CD14-positive monocyte (primary cell): Measurements from ENCODE around the gene AVL9. TPM values are rescaled to one million over a fixed set of nuclear protein-coding genes. Genes with fewer than 3 reads are reported as not detected.

Experiments
- DNase-seq, 3 donors: peaks; one replicate each; pipeline ENCODE4 v3.0.0-alpha.2; 2011 to 2022
- H2AFZ ChIP-seq: 2 replicates; pipeline ENCODE4 v1.6.0; 2012; ENCODE audit warnings: mild to moderate bottlenecking, low read depth, low read length, inconsistent platforms; ENCODE audit not compliant: insufficient read depth, poor library complexity, severe bottlenecking
- H3K27ac ChIP-seq, 2 donors: 1 replicate in 1 of 2; 2 replicates in 1 of 2; pipeline ENCODE4 v1.5.1; 2012 to 2013; ENCODE audit warnings: low read length in 2 of 2, control low read depth in 1 of 2, inconsistent platforms in 1 of 2, low read depth in 1 of 2, mild to moderate bottlenecking in 1 of 2
- H3K27me3 ChIP-seq, 2 donors: one replicate each; pipeline versions ENCODE4 v1.6.0 to v1.6.1; 2011 to 2013; ENCODE audit warnings: low read length in 2 of 2; ENCODE audit not compliant: control insufficient read depth in 2 of 2, insufficient read depth in 2 of 2
- H3K36me3 ChIP-seq, 2 donors: replicated peaks in 1 of 2; 1 replicate in 1 of 2; 2 replicates in 1 of 2; pipeline versions ENCODE4 v1.5.1 to v1.6.1; 2012 to 2013; ENCODE audit warnings: low read length in 2 of 2, control low read depth in 1 of 2, inconsistent platforms in 1 of 2, mild to moderate bottlenecking in 1 of 2; ENCODE audit not compliant: insufficient read depth in 2 of 2, control insufficient read depth in 1 of 2
- H3K4me1 ChIP-seq, 2 donors: 1 replicate in 1 of 2; 2 replicates in 1 of 2; pipeline versions ENCODE4 v1.5.1 to v1.6.1; 2012 to 2013; ENCODE audit warnings: low read length in 2 of 2, control low read depth in 1 of 2, inconsistent platforms in 1 of 2, mild to moderate bottlenecking in 1 of 2, moderate library complexity in 1 of 2; ENCODE audit not compliant: insufficient read depth in 2 of 2, control insufficient read depth in 1 of 2
- H3K4me2 ChIP-seq: replicated peaks from 2 replicates; pipeline ENCODE3; 2012; ENCODE audit warnings: low read length, moderate library complexity, mild to moderate bottlenecking; ENCODE audit not compliant: poor library complexity, severe bottlenecking; ENCODE audit errors: extremely low read depth
- H3K4me3 ChIP-seq, 3 experiments: fragments of 200-600 bp in 1 of 3; sonication (generic) in 1 of 3; replicated peaks in 1 of 3; 1 replicate in 2 of 3; 2 replicates in 1 of 3; pipeline ENCODE4 v1.5.1; 2011 to 2013; ENCODE audit warnings: low read length in 3 of 3, mild to moderate bottlenecking in 3 of 3, control low read depth in 2 of 3, low read depth in 2 of 3, inconsistent platforms in 1 of 3, moderate library complexity in 1 of 3
- H3K79me2 ChIP-seq: 2 replicates; pipeline ENCODE4 v1.6.0; 2012; ENCODE audit warnings: mild to moderate bottlenecking, control low read depth, inconsistent platforms, low read length, moderate library complexity; ENCODE audit not compliant: insufficient read depth
- H3K9ac ChIP-seq: 2 replicates; pipeline ENCODE4 v1.6.0; 2017; ENCODE audit warnings: low read length, mild to moderate bottlenecking; ENCODE audit not compliant: insufficient read depth, poor library complexity, severe bottlenecking
- H3K9me3 ChIP-seq, 2 donors: replicated peaks in 1 of 2; 1 replicate in 1 of 2; 2 replicates in 1 of 2; pipeline versions ENCODE4 v1.5.1 to v1.6.1; 2012 to 2013; ENCODE audit warnings: low read length in 2 of 2, control low read depth in 1 of 2; ENCODE audit not compliant: control insufficient read depth in 1 of 2, insufficient read depth in 1 of 2
- H4K20me1 ChIP-seq: 2 replicates; pipeline ENCODE4 v1.6.0; 2012; ENCODE audit warnings: mild to moderate bottlenecking, low read length, control low read depth, moderate library complexity; ENCODE audit not compliant: insufficient read depth
- H3K27ac Mint-ChIP-seq, 7 donors: one replicate each; pipeline ENCODE4 v1.8.0; 2020; ENCODE audit warnings: mild to moderate bottlenecking in 7 of 7, mixed read lengths in 7 of 7, moderate library complexity in 6 of 7, inconsistent platforms in 2 of 7
- H3K27me3 Mint-ChIP-seq, 3 donors: one replicate each; pipeline ENCODE4 v1.8.0; 2021 to 2022; ENCODE audit warnings: low read depth in 3 of 3, mild to moderate bottlenecking in 3 of 3, mixed read lengths in 3 of 3, moderate library complexity in 3 of 3, inconsistent platforms in 1 of 3
- H3K36me3 Mint-ChIP-seq, 2 donors: one replicate each; pipeline ENCODE4 v1.8.0; 2020; ENCODE audit warnings: mixed read lengths in 2 of 2, inconsistent platforms in 1 of 2, mild to moderate bottlenecking in 1 of 2
- H3K4me1 Mint-ChIP-seq: one replicate; pipeline ENCODE4 v1.8.0; 2020; ENCODE audit warnings: mild to moderate bottlenecking, mixed read lengths
- H3K4me3 Mint-ChIP-seq, 2 donors: one replicate each; pipeline ENCODE4 v1.8.0; 2020; ENCODE audit warnings: mild to moderate bottlenecking in 2 of 2, mixed read lengths in 2 of 2, moderate library complexity in 1 of 2
- H3K9me3 Mint-ChIP-seq, 7 donors: one replicate each; pipeline ENCODE4 v1.8.0; 2020 to 2022; ENCODE audit warnings: mixed read lengths in 7 of 7, mild to moderate bottlenecking in 6 of 7, moderate library complexity in 6 of 7, inconsistent platforms in 2 of 7
- CTCF ChIP-seq: fragments of 200-600 bp; IDR thresholded peaks from one replicate; pipeline ENCODE4 v1.8.0; 2022; ENCODE audit warnings: antibody characterized with exemption, mild to moderate bottlenecking
- WGBS: methylation state at CpG from one replicate; pipeline ENCODE4 v1.1.5; 2013; ENCODE audit warnings: missing lambda C conversion rate; ENCODE audit not compliant: insufficient coverage; 5-methylcytosine and 5-hydroxymethylcytosine counted together
- intact Hi-C, 2 donors: fragments of 100-400 bp; cut with micrococcal nuclease; formaldehyde crosslinking; loops; one replicate each; pipeline versions ENCODE4 v1.15.0 to v1.15.1; 2023
- polyA plus RNA-seq, 3 donors: library from polyadenylated mRNA; depleted of rRNA in 1 of 3; unstranded in 2 of 3; stranded (reverse) in 1 of 3; fragments of 300-500 nt in 2 of 3; fragments of >200 nt in 1 of 3; fragmentation: Illumina TruSeq in 2 of 3; gene quantifications; 1 replicate in 2 of 3; 2 replicates in 1 of 3; pipeline ENCODE4 v1.2.3, GENCODE V29; 2012 to 2021

AVL9 gene
- polyA plus RNA-seq, 3 donors = 16.3 to 17.1 (median 16.8) TPM

GRCh38 chr7:32560075-32560474, 64.8 kb downstream of the AVL9 start:
- no peak overlapping the region for H3K27ac Mint-ChIP-seq
- Histone ChIP-seq H3K9me3 (no peaks in the 10 kb centered on the region), H3K4me3 (no peak overlapping the region), H3K4me2 (no peak overlapping the region), H3K27me3 (no peaks in the 10 kb centered on the region), H3K79me2 (peaks cover 10% of the 10 kb centered on the region), H2AFZ (no peak overlapping the region), H3K9ac (no peak overlapping the region), H3K36me3 (peaks cover 65 to 96% of the 10 kb centered on the region in 2 donors), H3K27ac (no peak overlapping the region), H3K4me1 (peaks cover 0 to 8% of the 10 kb centered on the region in 2 donors), H4K20me1 (peaks cover 39% of the 10 kb centered on the region)
- no peak for TF ChIP-seq CTCF
- no peaks in the 10 kb centered on the region for H3K27me3 Mint-ChIP-seq
- WGBS = no CpG with 5 or more reads among the region's 2 CpGs
- DNase-seq = no peak
- H3K36me3 Mint-ChIP-seq = peaks cover 57 to 68% of the 10 kb centered on the region in 2 donors
- H3K9me3 Mint-ChIP-seq = peaks cover 0 to 4% (median 2%) of the 10 kb centered on the region in 7 donors
- no peaks in the 10 kb centered on the region for H3K4me1 Mint-ChIP-seq
- intact Hi-C loops = no loop called here
- H3K4me3 Mint-ChIP-seq = no peak overlapping the region

- H3K9me3 ChIP-seq = no peaks in the 10 kb centered on the region
- intact Hi-C loops = no loop called here
- peaks cover 0 to 8% of the 10 kb centered on the region in 2 donors for H3K4me1 ChIP-seq
- H3K27ac ChIP-seq = peak overlapping the region in 1 of 2 donors; percentile 48
- Mint-ChIP-seq H3K27me3 (no peaks in the 10 kb centered on the region), H3K27ac (no peak overlapping the region), H3K36me3 (peaks cover 52 to 70% of the 10 kb centered on the region in 2 donors), H3K4me1 (no peaks in the 10 kb centered on the region), H3K4me3 (no peak overlapping the region), H3K9me3 (peaks cover 0 to 4% (median 2%) of the 10 kb centered on the region in 7 donors)
- no peak overlapping the region for H3K9ac ChIP-seq
- DNase-seq = no peak
- H3K27me3 ChIP-seq = no peaks in the 10 kb centered on the region
- WGBS = no CpG with 5 or more reads among the region's 2 CpGs
- peaks cover 57 to 84% of the 10 kb centered on the region in 2 donors for H3K36me3 ChIP-seq
- H3K4me3 ChIP-seq = no peak overlapping the region
- peaks cover 39% of the 10 kb centered on the region for H4K20me1 ChIP-seq
- TF ChIP-seq CTCF = no peak
- H2AFZ ChIP-seq = no peak overlapping the region
- peaks cover 11% of the 10 kb centered on the region for H3K79me2 ChIP-seq
- no peak overlapping the region for H3K4me2 ChIP-seq
These were observed 66.3 kb downstream of the AVL9 start for GRCh38 chr7:32561613-32562012.
